HFFc6 (cell line): ENCODE data around the gene SMNDC1. TPM values are rescaled to one million over a fixed set of nuclear protein-coding genes. Genes with fewer than 3 reads are reported as not detected.

ENCODE experiments used
- DNase-seq: peaks from one replicate; pipeline ENCODE4 v3.0.0-alpha.2; 2018
- H3K27ac Mint-ChIP-seq: 2 replicates; pipeline ENCODE4 v1.8.0; 2020; ENCODE audit warnings: mild to moderate bottlenecking, mixed read lengths
- H3K27me3 Mint-ChIP-seq: 2 replicates; pipeline ENCODE4 v1.8.0; 2021; ENCODE audit warnings: mild to moderate bottlenecking, moderate library complexity, mixed read lengths; ENCODE audit not compliant: insufficient read depth
- H3K36me3 Mint-ChIP-seq: 2 replicates; pipeline ENCODE4 v1.8.0; 2021; ENCODE audit warnings: low read depth, mixed read lengths
- H3K4me1 Mint-ChIP-seq: 2 replicates; pipeline ENCODE4 v1.8.0; 2020; ENCODE audit warnings: low read depth, mixed read lengths
- H3K4me3 Mint-ChIP-seq: 2 replicates; pipeline ENCODE4 v1.8.0; 2020; ENCODE audit warnings: mild to moderate bottlenecking, moderate library complexity, mixed read lengths
- H3K9me3 Mint-ChIP-seq: 2 replicates; pipeline ENCODE4 v1.8.0; 2020; ENCODE audit warnings: mild to moderate bottlenecking, mixed read lengths
- total RNA-seq, 6 experiments: library from RNA; stranded (reverse); fragmentation: NEBNext Ultra II Directional; extraction: Animal tissue kit (Norgen Biotek cat#: 25700); gene quantifications; 2 replicates in 1 of 6; 3 replicates in 5 of 6; pipeline ENCODE4 v1.2.3, GENCODE V29; 2021
- TF ChIP-seq, protein P1 (sequence below): fragments of 200-600 bp; sonication (generic); IDR thresholded peaks from 2 replicates; pipeline ENCODE4 v1.5.0; 2021; ENCODE audit warnings: antibody characterized with exemption, mild to moderate bottlenecking

The SMNDC1 gene
- total RNA-seq, 6 experiments from 2014 or later: 31.5 to 37.5 (median 34.8) TPM

DNA sequence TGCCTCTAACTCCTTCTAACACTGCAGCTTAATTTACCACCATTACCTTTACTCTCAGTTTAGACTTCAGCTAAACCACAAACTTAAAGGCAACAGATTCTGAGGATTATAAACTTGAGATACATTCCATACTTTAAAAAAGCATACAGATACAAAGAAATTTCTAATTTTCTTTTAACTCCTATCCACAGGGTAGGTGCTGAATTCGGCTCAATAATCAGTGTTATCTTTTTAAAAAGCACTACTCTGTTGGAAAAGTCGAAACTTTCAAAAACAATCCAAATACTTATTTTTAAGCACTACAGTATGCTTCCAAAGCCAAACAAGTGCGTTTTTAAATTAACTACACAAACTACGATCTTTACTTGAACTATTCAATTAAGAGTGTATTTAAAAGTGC is 1.0 kb downstream of the SMNDC1 start:
- Mint-ChIP-seq H3K9me3 (no peaks in the 10 kb centered on the region), H3K4me1 (peaks cover 74% of the 10 kb centered on the region), H3K36me3 (peaks cover 33% of the 10 kb centered on the region), H3K27me3 (no peaks in the 10 kb centered on the region), H3K27ac (peak overlapping the region; percentile 93), H3K4me3 (peak overlapping the region; percentile 99)
- DNase-seq: no peak
- TF ChIP-seq, protein P1, sequence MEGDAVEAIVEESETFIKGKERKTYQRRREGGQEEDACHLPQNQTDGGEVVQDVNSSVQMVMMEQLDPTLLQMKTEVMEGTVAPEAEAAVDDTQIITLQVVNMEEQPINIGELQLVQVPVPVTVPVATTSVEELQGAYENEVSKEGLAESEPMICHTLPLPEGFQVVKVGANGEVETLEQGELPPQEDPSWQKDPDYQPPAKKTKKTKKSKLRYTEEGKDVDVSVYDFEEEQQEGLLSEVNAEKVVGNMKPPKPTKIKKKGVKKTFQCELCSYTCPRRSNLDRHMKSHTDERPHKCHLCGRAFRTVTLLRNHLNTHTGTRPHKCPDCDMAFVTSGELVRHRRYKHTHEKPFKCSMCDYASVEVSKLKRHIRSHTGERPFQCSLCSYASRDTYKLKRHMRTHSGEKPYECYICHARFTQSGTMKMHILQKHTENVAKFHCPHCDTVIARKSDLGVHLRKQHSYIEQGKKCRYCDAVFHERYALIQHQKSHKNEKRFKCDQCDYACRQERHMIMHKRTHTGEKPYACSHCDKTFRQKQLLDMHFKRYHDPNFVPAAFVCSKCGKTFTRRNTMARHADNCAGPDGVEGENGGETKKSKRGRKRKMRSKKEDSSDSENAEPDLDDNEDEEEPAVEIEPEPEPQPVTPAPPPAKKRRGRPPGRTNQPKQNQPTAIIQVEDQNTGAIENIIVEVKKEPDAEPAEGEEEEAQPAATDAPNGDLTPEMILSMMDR: no peak

- TF ChIP-seq, protein P1: no peak
- no peak overlapping the region; the same call in 1 of the 2 replicates for H3K27ac Mint-ChIP-seq
- peak overlapping the region; percentile 53; the same call in 1 of the 2 replicates for H3K4me3 Mint-ChIP-seq
- H3K27me3 Mint-ChIP-seq: no peaks in the 10 kb centered on the region
- no peaks in the 10 kb centered on the region for H3K9me3 Mint-ChIP-seq
- H3K4me1 Mint-ChIP-seq: peaks cover 56% of the 10 kb centered on the region
- H3K36me3 Mint-ChIP-seq: peaks cover 51% of the 10 kb centered on the region
- no peak for DNase-seq
These were observed 4.2 kb downstream of the SMNDC1 start for GRCh38 chr10:110300486-110300986.

DNA sequence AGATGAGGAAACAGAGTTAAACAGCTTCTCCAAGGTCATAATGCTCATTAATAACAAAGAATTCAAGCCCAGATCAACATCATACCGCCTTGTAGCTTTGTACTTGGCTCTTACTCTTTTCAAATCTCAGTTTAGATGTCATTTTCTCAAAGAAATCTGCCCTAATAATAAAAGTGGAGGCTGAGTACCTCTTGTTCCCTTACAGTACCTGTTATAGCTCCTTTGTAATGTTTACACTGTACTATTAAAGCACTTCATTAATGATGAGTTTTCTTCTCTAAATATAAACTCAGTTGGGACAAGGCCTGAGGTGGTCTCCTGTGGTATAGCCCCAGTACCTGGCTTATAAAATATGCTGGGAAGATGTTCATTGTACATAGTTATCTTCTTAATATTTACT is 7.8 kb downstream of the SMNDC1 start:
- TF ChIP-seq, protein P1: no peak
- Mint-ChIP-seq H3K27ac (no peak overlapping the region), H3K9me3 (no peaks in the 10 kb centered on the region), H3K36me3 (peaks cover 43% of the 10 kb centered on the region), H3K4me3 (no peak overlapping the region), H3K27me3 (no peaks in the 10 kb centered on the region), H3K4me1 (peaks cover 33% of the 10 kb centered on the region)
- DNase-seq: no peak

GRCh38 chr10:110286841-110287240 is 17.9 kb downstream of the SMNDC1 start:
- Mint-ChIP-seq H3K36me3 (0 out of 2 replicates have a peak, but pooled peaks cover 4% of the 10 kb centered on the region), H3K9me3 (no peaks in the 10 kb centered on the region)

DNA sequence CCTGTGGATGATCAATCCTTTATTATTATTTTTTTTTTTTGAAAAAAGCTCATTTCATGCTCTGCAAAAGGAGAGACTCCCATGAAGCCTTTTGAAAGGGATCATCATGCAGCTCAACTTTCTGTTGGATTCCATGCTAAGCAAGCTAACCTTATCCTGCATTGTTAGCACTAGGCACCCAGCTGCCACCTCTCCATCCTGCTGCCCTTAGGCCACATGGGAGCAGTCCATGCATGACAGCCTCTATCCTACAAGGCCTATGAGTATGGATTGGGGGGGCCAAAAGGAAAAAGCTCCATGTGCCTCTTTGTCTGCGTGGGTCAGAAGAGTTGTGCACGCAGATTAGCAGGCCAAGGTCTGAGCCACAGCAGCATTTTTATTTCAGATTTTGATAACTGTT is 19.2 kb downstream of the SMNDC1 start:
- DNase-seq: no peak
- 0 out of 2 replicates have a peak, but pooled peaks cover 4% of the 10 kb centered on the region for H3K36me3 Mint-ChIP-seq
- H3K9me3 Mint-ChIP-seq: no peaks in the 10 kb centered on the region
- H3K4me3 Mint-ChIP-seq: no peak overlapping the region
- no peak overlapping the region for H3K27ac Mint-ChIP-seq
- no peaks in the 10 kb centered on the region; the same call in 1 of the 2 replicates for H3K27me3 Mint-ChIP-seq
- TF ChIP-seq, protein P1: no peak
- H3K4me1 Mint-ChIP-seq: no peaks in the 10 kb centered on the region

More at GRCh38 chr10:110286841-110287240, 17.9 kb downstream of the SMNDC1 start:
- H3K4me1 Mint-ChIP-seq: no peaks in the 10 kb centered on the region
- H3K4me3 Mint-ChIP-seq: no peak overlapping the region
- no peak for DNase-seq
- H3K27ac Mint-ChIP-seq: no peak overlapping the region
- TF ChIP-seq, protein P1: no peak
- H3K27me3 Mint-ChIP-seq: no peaks in the 10 kb centered on the region; the same call in 1 of the 2 replicates
